GM23338 (cell line): Measurements from ENCODE around the gene AGRP. TPM values are rescaled to one million over a fixed set of nuclear protein-coding genes. Genes with fewer than 3 reads are reported as not detected.

Source experiments
- ATAC-seq: fragments of 200-7000 bp; cut with Tn5 transposase; 3 replicates; pipeline ENCODE4 v1.9.1; 2020
- DNase-seq: peaks from one replicate; pipeline ENCODE4 v3.0.0-alpha.2; 2015; ENCODE audit warnings: low spot score
- H2AFZ ChIP-seq: fragments of 200-600 bp; sonication (generic); 2 replicates; pipeline ENCODE4 v1.8.0; 2016; ENCODE audit warnings: antibody characterized with exemption, mild to moderate bottlenecking, moderate library complexity
- H3F3A ChIP-seq: fragments of 200-600 bp; sonication (generic); replicated peaks from 2 replicates; pipeline ENCODE4 v1.8.0; 2017; ENCODE audit warnings: antibody characterized with exemption, mixed run types, low read depth
- H3K27ac ChIP-seq: fragments of 200-600 bp; sonication (generic); 2 replicates; pipeline ENCODE4 v1.6.1; 2016; ENCODE audit warnings: low read depth
- H3K27me3 ChIP-seq: fragments of 200-600 bp; sonication (generic); 2 replicates; pipeline ENCODE4 v1.8.0; 2016; ENCODE audit warnings: mild to moderate bottlenecking, mixed run types, moderate library complexity; ENCODE audit not compliant: insufficient read depth
- H3K36me3 ChIP-seq: fragments of 200-600 bp; sonication (generic); 2 replicates; pipeline ENCODE4 v1.8.0; 2016; ENCODE audit warnings: mild to moderate bottlenecking; ENCODE audit not compliant: insufficient read depth
- H3K4me1 ChIP-seq: fragments of 200-600 bp; sonication (generic); 2 replicates; pipeline ENCODE4 v1.8.0; 2016; ENCODE audit warnings: mild to moderate bottlenecking, moderate library complexity; ENCODE audit not compliant: insufficient read depth
- H3K4me2 ChIP-seq: fragments of 200-600 bp; sonication (generic); 2 replicates; pipeline ENCODE4 v1.7.1; 2017; ENCODE audit warnings: mixed run types
- H3K4me3 ChIP-seq: fragments of 200-600 bp; sonication (generic); 2 replicates; pipeline ENCODE4 v1.6.1; 2016; ENCODE audit warnings: mixed run types
- H3K79me2 ChIP-seq: fragments of 200-600 bp; sonication (generic); replicated peaks from 2 replicates; pipeline ENCODE4 v1.8.0; 2017; ENCODE audit warnings: mild to moderate bottlenecking; ENCODE audit not compliant: insufficient read depth
- H3K9me2 ChIP-seq: fragments of 200-600 bp; sonication (generic); 2 replicates; pipeline ENCODE4 v1.8.0; 2017; ENCODE audit not compliant: insufficient read depth
- H4K20me1 ChIP-seq: fragments of 200-600 bp; sonication (generic); replicated peaks from 2 replicates; pipeline ENCODE4 v1.8.0; 2017; ENCODE audit warnings: mild to moderate bottlenecking; ENCODE audit not compliant: insufficient read depth
- H3K27ac Mint-ChIP-seq: 2 replicates; pipeline ENCODE4 v1.8.0; 2020; ENCODE audit warnings: inconsistent platforms, mild to moderate bottlenecking, moderate library complexity, mixed read lengths
- H3K27me3 Mint-ChIP-seq: 3 replicates; pipeline ENCODE4 v1.8.0; 2022; ENCODE audit warnings: low read depth, mild to moderate bottlenecking, moderate library complexity, mixed read lengths, inconsistent platforms; ENCODE audit not compliant: insufficient read depth, poor library complexity
- H3K36me3 Mint-ChIP-seq: 3 replicates; pipeline ENCODE4 v1.8.0; 2021; ENCODE audit warnings: low read depth, mild to moderate bottlenecking, inconsistent platforms, moderate library complexity, mixed read lengths
- H3K4me1 Mint-ChIP-seq: 3 replicates; pipeline ENCODE4 v1.8.0; 2020; ENCODE audit warnings: mild to moderate bottlenecking, inconsistent platforms, mixed read lengths
- H3K4me3 Mint-ChIP-seq: 3 replicates; pipeline ENCODE4 v1.8.0; 2021; ENCODE audit warnings: moderate library complexity, mild to moderate bottlenecking, inconsistent platforms, mixed read lengths
- H3K9me3 Mint-ChIP-seq: 3 replicates; pipeline ENCODE4 v1.8.0; 2020; ENCODE audit warnings: moderate library complexity, mild to moderate bottlenecking, inconsistent platforms, mixed read lengths
- CTCF ChIP-seq, 2 experiments: fragments of 200-600 bp in 1 of 2; sonication (generic) in 1 of 2; conservative IDR thresholded peaks; 2 replicates each; pipeline versions ENCODE4 v1.5.1 to v1.6.1; 2016 to 2017; ENCODE audit warnings: antibody characterized with exemption in 2 of 2, low read depth in 2 of 2, mild to moderate bottlenecking in 2 of 2, moderate library complexity in 1 of 2
- ETS1 ChIP-seq: IDR thresholded peaks from 2 replicates; pipeline ENCODE4 v1.6.1; 2016; ENCODE audit warnings: antibody characterized with exemption
- EZH2 ChIP-seq: fragments of 200-600 bp; sonication (generic); IDR thresholded peaks from one replicate; pipeline ENCODE4 v1.8.0; 2017; ENCODE audit warnings: antibody characterized with exemption, mild to moderate bottlenecking, low read depth; ENCODE audit not compliant: unreplicated experiment
- EZH2phosphoT487 ChIP-seq: fragments of 200-600 bp; sonication (generic); IDR thresholded peaks from one replicate; pipeline ENCODE4 v1.8.1; 2018; ENCODE audit warnings: antibody characterized with exemption; ENCODE audit not compliant: unreplicated experiment
- JUNB ChIP-seq: IDR thresholded peaks from one replicate; pipeline ENCODE4 v1.6.1; 2016; ENCODE audit warnings: antibody characterized with exemption; ENCODE audit not compliant: unreplicated experiment
- NANOG ChIP-seq: IDR thresholded peaks from 2 replicates; pipeline ENCODE4 v1.6.1; 2016; ENCODE audit warnings: antibody characterized with exemption, borderline replicate concordance
- POLR2AphosphoS5 ChIP-seq: IDR thresholded peaks from 2 replicates; pipeline ENCODE4 v1.6.1; 2016; ENCODE audit warnings: antibody characterized with exemption, low read depth
- REST ChIP-seq: IDR thresholded peaks from one replicate; pipeline ENCODE4 v1.6.1; 2018; ENCODE audit warnings: antibody characterized with exemption; ENCODE audit not compliant: unreplicated experiment
- STAT1 ChIP-seq: IDR thresholded peaks from one replicate; pipeline ENCODE4 v1.6.1; 2016; ENCODE audit warnings: antibody characterized with exemption; ENCODE audit not compliant: unreplicated experiment
- ZNF114 ChIP-seq: fragments of 250-450 bp; sonication (Bioruptor Pico); IDR thresholded peaks from 2 replicates; pipeline ENCODE4 v1.5.0; 2020; ENCODE audit warnings: mild to moderate bottlenecking, moderate library complexity
- ZNF331 ChIP-seq: fragments of 250-450 bp; sonication (Bioruptor Pico); IDR thresholded peaks from 2 replicates; pipeline ENCODE4 v1.5.0; 2020; ENCODE audit warnings: low read depth, mild to moderate bottlenecking, moderate library complexity
- polyA plus RNA-seq: library from polyadenylated mRNA; unstranded; fragments of >200 nt; fragmentation: Nextera tagmentation; extraction: Ambion mirVana; gene quantifications from 2 replicates; pipeline ENCODE4 v1.2.1, GENCODE V29; 2016
- total RNA-seq: library from RNA; depleted of rRNA; stranded (reverse); fragments of >200 nt; shearing (Covaris generic); gene quantifications from 2 replicates; pipeline ENCODE4 v1.2.3, GENCODE V29; 2014

AGRP gene
- total and polyA plus RNA-seq, 2 experiments from 2014 or later = not detected

- peaks cover 15% of the 10 kb centered on the region for H3K27me3 Mint-ChIP-seq
These were observed 40.1 kb downstream of the AGRP start for GRCh38 chr16:67443265-67443664.

GRCh38 chr16:67442581-67443255 is 40.6 kb downstream of the AGRP start:
- no peaks in the 10 kb centered on the region for H3K4me1 ChIP-seq
- H3K27me3 Mint-ChIP-seq = peaks cover 20% of the 10 kb centered on the region
- H3K36me3 Mint-ChIP-seq = peaks cover 20% of the 10 kb centered on the region
- TF ChIP-seq ZNF114 (no peak), NANOG (no peak), CTCF (conservative IDR thresholded peaks at IDR 0.05; ENCODE audit: low read depth in 2 of 2) (no peak), ETS1 (no peak), JUNB (no peak), ZNF331 (CRISPR knock-in tag) (no peak), EZH2 (no peak), POLR2AphosphoS5 (no peak), STAT1 (no peak), EZH2phosphoT487 (no peak)

More at GRCh38 chr16:67443265-67443664, 40.1 kb downstream of the AGRP start:
- H4K20me1 ChIP-seq = no peaks in the 10 kb centered on the region; the same call in 1 of the 2 replicates
- no peak for TF ChIP-seq EZH2
- no peak for TF ChIP-seq EZH2phosphoT487
- no peak for TF ChIP-seq REST
- TF ChIP-seq JUNB = no peak
- no peaks in the 10 kb centered on the region for H3K36me3 ChIP-seq
- Mint-ChIP-seq H3K9me3 (peaks cover 3% of the 10 kb centered on the region; the same call in 1 of the 3 replicates), H3K36me3 (peaks cover 22% of the 10 kb centered on the region), H3K4me3 (no peak overlapping the region), H3K27ac (no peak overlapping the region; the same call in 1 of the 2 replicates), H3K4me1 (peaks cover 10% of the 10 kb centered on the region)
- no peak overlapping the region for H2AFZ ChIP-seq
- no peaks in the 10 kb centered on the region for H3K9me2 ChIP-seq
- no peaks in the 10 kb centered on the region for H3K79me2 ChIP-seq
- H3K27ac ChIP-seq = no peak overlapping the region
- DNase-seq (no peak), ATAC-seq (no peak)
- no peak overlapping the region for H3K4me3 ChIP-seq
- no peak overlapping the region for H3K4me2 ChIP-seq
- no peaks in the 10 kb centered on the region for H3K4me1 ChIP-seq
- H3F3A ChIP-seq = no peaks in the 10 kb centered on the region
- H3K27me3 ChIP-seq = no peaks in the 10 kb centered on the region

More at GRCh38 chr16:67442581-67443255, 40.6 kb downstream of the AGRP start:
- Mint-ChIP-seq H3K9me3 (peaks cover 1% of the 10 kb centered on the region; the same call in 1 of the 3 replicates), H3K27ac (no peak overlapping the region), H3K4me3 (no peak overlapping the region), H3K4me1 (peaks cover 10% of the 10 kb centered on the region)
- H3K4me3 ChIP-seq = no peak overlapping the region
- no peaks in the 10 kb centered on the region for H3K27me3 ChIP-seq
- no peak overlapping the region for H3K4me2 ChIP-seq
- no peaks in the 10 kb centered on the region for H3K79me2 ChIP-seq
- H3K9me2 ChIP-seq = no peaks in the 10 kb centered on the region
- no peaks in the 10 kb centered on the region for H3K36me3 ChIP-seq
- no peak overlapping the region for H2AFZ ChIP-seq
- DNase-seq (no peak), ATAC-seq (no peak)
- no peaks in the 10 kb centered on the region for H3F3A ChIP-seq
- no peak overlapping the region for H3K27ac ChIP-seq
- no peaks in the 10 kb centered on the region; the same call in 1 of the 2 replicates for H4K20me1 ChIP-seq
